ENCODE measurements around the gene P2RX1. TPM values are rescaled to one million over a fixed set of nuclear protein-coding genes. Genes with fewer than 3 reads are reported as not detected.
"Not testable (repeated sequence)": the region's sequence is repeated elsewhere in the genome, so short reads cannot be mapped to it uniquely, and the experiment has no call there.

P2RX1 gene
- total RNA-seq, 2 donors from 2014 or later, result 39.2 to 45.4 TPM

DNA sequence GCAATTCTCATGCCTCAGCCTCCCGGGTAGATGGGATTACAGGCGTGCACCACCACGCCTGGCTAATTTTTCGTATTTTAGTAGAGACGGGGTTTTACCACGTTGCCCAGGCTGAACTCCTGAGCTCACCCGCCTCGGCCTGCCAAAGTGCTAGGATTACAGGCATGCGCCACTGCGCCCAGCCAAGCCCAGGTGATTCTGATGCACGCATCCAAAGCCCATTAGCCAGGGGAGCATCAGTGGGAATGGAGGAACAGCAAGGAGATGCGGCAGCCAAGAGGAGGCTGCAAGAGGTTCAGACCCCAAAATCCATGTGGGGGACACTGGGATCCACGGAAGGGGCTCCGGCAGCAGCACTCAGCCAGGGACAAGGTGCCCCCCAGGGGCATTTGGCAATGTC lies 35.9 kb upstream of the P2RX1 start:
- no peaks in the 10 kb centered on the region for H3K4me1 ChIP-seq
- no peak for TF ChIP-seq POLR2A (IDR thresholded peaks at IDR 0.05)
- TF ChIP-seq, protein P1, sequence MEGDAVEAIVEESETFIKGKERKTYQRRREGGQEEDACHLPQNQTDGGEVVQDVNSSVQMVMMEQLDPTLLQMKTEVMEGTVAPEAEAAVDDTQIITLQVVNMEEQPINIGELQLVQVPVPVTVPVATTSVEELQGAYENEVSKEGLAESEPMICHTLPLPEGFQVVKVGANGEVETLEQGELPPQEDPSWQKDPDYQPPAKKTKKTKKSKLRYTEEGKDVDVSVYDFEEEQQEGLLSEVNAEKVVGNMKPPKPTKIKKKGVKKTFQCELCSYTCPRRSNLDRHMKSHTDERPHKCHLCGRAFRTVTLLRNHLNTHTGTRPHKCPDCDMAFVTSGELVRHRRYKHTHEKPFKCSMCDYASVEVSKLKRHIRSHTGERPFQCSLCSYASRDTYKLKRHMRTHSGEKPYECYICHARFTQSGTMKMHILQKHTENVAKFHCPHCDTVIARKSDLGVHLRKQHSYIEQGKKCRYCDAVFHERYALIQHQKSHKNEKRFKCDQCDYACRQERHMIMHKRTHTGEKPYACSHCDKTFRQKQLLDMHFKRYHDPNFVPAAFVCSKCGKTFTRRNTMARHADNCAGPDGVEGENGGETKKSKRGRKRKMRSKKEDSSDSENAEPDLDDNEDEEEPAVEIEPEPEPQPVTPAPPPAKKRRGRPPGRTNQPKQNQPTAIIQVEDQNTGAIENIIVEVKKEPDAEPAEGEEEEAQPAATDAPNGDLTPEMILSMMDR (IDR thresholded peaks at IDR 0.05), result no peak
- H3K27ac ChIP-seq, result no peak overlapping the region
- no peaks in the 10 kb centered on the region for H3K27me3 ChIP-seq
- H3K9me3 ChIP-seq, result no peaks in the 10 kb centered on the region
- DNase-seq (no peak), ATAC-seq (no peak)
- WGBS, 2 donors, result 93 to 94% methylated on average over 11 to 14 of the region's 14 CpGs
- H3K4me3 ChIP-seq, result no peak overlapping the region
- no peaks in the 10 kb centered on the region for H3K36me3 ChIP-seq (replicated peaks in 1 of 2; ENCODE audit: insufficient read depth in 1 of 2, low read depth in 2 of 2)
- intact Hi-C loops (cut with DNase I), result no loop called here

DNA sequence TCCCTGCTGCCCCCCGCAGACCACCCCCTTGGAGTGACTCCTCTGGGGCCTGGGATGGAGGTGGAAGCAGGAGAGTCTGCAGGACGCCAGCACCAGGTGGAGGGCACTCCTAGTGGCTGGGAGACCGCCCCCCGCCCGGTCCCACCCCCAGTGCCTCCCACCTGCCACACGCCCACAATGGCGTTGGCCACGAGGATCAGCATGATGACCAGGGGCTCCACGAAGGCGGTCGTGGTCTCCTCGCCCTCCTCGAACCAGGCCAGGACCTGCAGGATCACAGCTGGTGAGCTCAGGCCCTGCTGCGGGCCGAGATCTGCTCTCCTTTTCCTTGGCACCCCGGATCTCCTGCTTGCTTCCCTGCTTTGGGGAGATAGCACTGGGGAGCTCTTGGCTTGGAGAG lies 35.2 kb upstream of the P2RX1 start:
- H3K27ac ChIP-seq, result no peak overlapping the region
- no peak overlapping the region for H3K4me3 ChIP-seq
- DNase-seq, result no peak
- no peak for ATAC-seq
- WGBS, 2 donors, result 87% methylated on average over 16 of the region's 16 CpGs; no CpG with 5 or more reads in 1 of the 2 donors
- TF ChIP-seq, protein P1 (IDR thresholded peaks at IDR 0.05), result no peak
- no peak for TF ChIP-seq POLR2A (IDR thresholded peaks at IDR 0.05)
- H3K36me3 ChIP-seq (replicated peaks in 1 of 2; ENCODE audit: insufficient read depth in 1 of 2, low read depth in 2 of 2), result no peaks in the 10 kb centered on the region
- no peaks in the 10 kb centered on the region for H3K4me1 ChIP-seq
- H3K9me3 ChIP-seq, result no peaks in the 10 kb centered on the region
- H3K27me3 ChIP-seq, result no peaks in the 10 kb centered on the region
- intact Hi-C loops (cut with DNase I), result no loop called here

DNA sequence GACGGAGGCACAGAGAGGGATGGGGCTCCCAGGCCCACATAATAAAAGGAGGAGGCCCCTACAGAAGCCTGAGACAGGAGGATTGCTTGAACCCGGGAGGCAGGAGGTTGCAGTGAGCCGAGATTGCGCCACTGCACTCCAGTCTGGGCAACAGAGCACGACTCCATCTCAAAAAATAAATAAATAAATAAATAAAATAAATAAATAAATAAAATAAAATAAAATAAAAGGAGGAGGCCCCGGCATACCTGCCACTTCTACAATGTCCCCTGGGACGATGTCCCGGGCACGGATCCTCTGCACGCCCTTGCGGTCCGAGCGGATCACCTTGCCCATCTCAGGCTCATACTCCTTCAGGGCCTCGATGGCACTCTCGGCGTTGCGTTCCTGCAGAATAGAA lies 34.7 kb upstream of the P2RX1 start:
- H3K27me3 ChIP-seq, result no peaks in the 10 kb centered on the region
- ATAC-seq (no peak), DNase-seq (no peak)
- 92 to 97% methylated on average over 17 of the region's 17 CpGs for WGBS, 2 donors
- H3K4me1 ChIP-seq, result no peaks in the 10 kb centered on the region
- TF ChIP-seq, protein P1 (IDR thresholded peaks at IDR 0.05), result no peak
- no peak for TF ChIP-seq POLR2A (IDR thresholded peaks at IDR 0.05)
- H3K27ac ChIP-seq, result no peak overlapping the region
- intact Hi-C loops (cut with DNase I), result no loop called here
- H3K9me3 ChIP-seq, result no peaks in the 10 kb centered on the region
- H3K36me3 ChIP-seq (replicated peaks in 1 of 2; ENCODE audit: insufficient read depth in 1 of 2, low read depth in 2 of 2), result no peaks in the 10 kb centered on the region
- H3K4me3 ChIP-seq, result no peak overlapping the region

DNA sequence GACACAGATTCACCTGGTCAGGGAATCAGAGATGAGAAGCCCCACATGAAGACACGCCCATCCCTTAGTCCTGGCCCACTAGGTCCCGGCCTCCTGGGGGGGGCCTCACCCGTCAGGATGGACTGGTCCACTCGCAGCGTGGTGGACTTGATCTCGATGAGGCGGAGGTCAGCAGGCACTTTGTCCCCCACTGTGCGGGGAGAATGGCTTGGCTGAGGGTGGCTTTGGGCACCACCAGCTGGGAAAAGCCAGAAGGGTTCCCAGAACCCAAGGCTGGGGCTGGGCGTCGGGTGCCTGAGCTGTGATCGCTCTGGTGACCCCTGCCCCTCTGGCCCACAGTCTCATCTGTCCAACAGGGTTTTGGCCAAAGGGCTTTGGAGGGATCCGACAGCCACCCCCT lies 34.3 kb upstream of the P2RX1 start:
- H3K36me3 ChIP-seq (replicated peaks in 1 of 2; ENCODE audit: insufficient read depth in 1 of 2, low read depth in 2 of 2), result no peaks in the 10 kb centered on the region
- no peaks in the 10 kb centered on the region for H3K9me3 ChIP-seq
- ATAC-seq (no peak), DNase-seq (no peak)
- no peak overlapping the region for H3K4me3 ChIP-seq
- no peaks in the 10 kb centered on the region for H3K27me3 ChIP-seq
- intact Hi-C loops (cut with DNase I), result no loop called here
- no peak for TF ChIP-seq POLR2A (IDR thresholded peaks at IDR 0.05)
- TF ChIP-seq, protein P1 (IDR thresholded peaks at IDR 0.05), result no peak
- no peak overlapping the region for H3K27ac ChIP-seq
- 91 to 94% methylated on average over 6 to 12 of the region's 12 CpGs for WGBS, 2 donors
- H3K4me1 ChIP-seq, result no peaks in the 10 kb centered on the region

DNA sequence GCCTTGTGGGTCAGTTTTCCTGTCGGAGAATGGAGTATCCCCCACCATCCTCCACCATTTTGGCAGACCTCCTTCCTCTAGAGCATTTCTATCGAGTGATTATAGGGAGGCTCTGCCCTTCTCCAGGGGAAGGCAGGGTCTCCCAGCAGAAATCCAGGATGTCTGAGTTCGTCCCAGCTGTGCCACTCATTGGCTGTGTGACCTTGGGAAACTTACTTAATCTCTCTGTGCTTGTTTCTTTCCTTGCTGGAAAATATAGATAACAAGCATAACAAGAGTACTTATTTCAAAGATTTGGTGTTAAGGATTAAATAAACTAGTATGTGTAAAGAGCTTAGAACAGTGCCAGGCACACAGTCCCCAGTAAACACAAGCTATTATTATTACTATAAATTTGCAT lies 33.2 kb upstream of the P2RX1 start:
- no peaks in the 10 kb centered on the region for H3K36me3 ChIP-seq (replicated peaks in 1 of 2; ENCODE audit: insufficient read depth in 1 of 2, low read depth in 2 of 2)

DNA sequence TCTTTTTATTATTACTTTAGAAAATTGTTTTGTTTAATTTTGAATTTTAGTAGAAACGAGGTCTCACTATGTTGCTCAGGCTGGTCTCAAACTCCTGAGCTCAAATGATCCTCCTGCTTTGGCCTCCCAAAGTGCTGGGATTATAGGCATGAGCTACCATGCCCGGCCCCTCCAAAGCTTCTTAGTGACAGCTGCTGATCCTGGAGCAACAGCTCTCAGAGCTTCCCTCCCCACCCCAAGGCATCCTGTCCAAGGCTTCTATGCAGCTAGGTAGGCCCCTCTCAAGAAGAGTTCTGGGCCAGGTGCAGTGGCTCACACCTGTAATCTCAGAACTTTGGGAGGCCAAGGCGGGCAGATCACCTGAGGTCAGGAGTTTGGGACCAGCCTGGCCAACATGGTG lies 32.3 kb upstream of the P2RX1 start:
- H3K36me3 ChIP-seq (replicated peaks in 1 of 2; ENCODE audit: insufficient read depth in 1 of 2, low read depth in 2 of 2); ATAC-seq; H3K4me1 ChIP-seq; H3K27ac ChIP-seq; DNase-seq; intact Hi-C loops (cut with DNase I); H3K9me3 ChIP-seq; H3K4me3 ChIP-seq; H3K27me3 ChIP-seq: not testable (repeated sequence)
- WGBS, 2 donors, result 92 to 94% methylated on average over 3 of the region's 3 CpGs

More for the DNA sequence above, 33.2 kb upstream of the P2RX1 start:
- Histone ChIP-seq H3K27me3 (no peaks in the 10 kb centered on the region), H3K4me1 (no peaks in the 10 kb centered on the region), H3K4me3 (no peak overlapping the region), H3K9me3 (no peaks in the 10 kb centered on the region), H3K27ac (no peak overlapping the region)
- DNase-seq, result no peak
- no peak for ATAC-seq
- intact Hi-C loops (cut with DNase I), result no loop called here
- no peak for TF ChIP-seq POLR2A (IDR thresholded peaks at IDR 0.05)
- TF ChIP-seq, protein P1 (IDR thresholded peaks at IDR 0.05), result no peak
- WGBS, 2 donors, result 69 to 81% methylated on average over 3 of the region's 3 CpGs

All from body of pancreas (tissue), 4 donors.